Measurements from ENCODE around the gene ETFBKMT. TPM values are rescaled to one million over a fixed set of nuclear protein-coding genes. Genes with fewer than 3 reads are reported as not detected.

ETFBKMT gene, protein sequence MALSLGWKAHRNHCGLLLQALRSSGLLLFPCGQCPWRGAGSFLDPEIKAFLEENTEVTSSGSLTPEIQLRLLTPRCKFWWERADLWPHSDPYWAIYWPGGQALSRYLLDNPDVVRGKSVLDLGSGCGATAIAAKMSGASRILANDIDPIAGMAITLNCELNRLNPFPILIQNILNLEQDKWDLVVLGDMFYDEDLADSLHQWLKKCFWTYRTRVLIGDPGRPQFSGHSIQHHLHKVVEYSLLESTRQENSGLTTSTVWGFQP
- polyA plus RNA-seq (2013) = 0.56 and 0.82 TPM in 2 replicates

DNA sequence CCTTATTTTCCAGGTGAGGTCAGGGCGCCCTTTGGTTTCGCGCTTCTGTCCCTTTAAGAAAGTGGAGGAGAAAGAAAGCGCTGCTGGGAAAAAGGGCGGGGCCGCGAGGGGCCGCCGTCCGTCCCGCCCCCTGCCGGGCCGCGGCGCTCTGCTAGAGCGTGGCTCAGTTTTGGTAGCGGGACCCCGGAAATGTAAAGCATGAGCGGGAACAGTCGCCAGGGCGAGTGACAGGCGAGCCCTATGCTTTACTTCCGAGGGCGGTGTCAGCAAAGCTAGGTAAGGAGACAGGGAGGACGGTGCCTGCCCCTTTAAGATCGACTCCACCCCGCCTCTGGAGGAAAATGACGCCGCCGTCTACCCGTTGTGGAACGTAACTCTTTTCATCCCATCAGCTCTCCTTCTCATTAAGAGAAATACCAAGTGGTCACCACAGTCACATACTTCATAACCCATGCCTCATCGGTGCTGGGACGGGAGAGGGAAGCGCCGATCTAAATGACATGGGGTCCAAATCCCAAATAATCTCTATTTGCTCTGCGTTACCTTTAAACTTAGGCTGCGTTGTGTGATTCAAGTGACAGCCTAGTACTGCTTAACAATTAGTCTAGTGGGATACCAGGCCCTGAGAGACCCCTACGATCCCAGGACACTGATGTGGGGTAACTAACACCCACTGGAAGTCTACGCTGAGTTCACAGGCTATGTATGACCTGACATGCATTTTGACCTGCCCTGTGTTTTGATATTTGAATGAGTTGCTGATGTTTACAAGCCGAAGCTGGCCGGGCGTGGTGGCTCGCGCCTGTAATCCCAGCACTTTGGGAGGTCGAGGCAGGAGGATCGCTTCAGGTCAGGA, at the start of gene ETFBKMT:
TSS of gene ETFBKMT (plus strand) at position 602 of the 856 bp plus-strand sequence. CDS start 2,266 bp downstream, outside the sequence.
- no peaks in the 10 kb centered on the region for H3K27me3 ChIP-seq (ENCODE audit: insufficient read depth, low read length)
- no peak within 1 kb of the TSS for H2AK5ac ChIP-seq (ENCODE audit: low read length)
- no peak within 1 kb of the TSS for H3K4ac ChIP-seq (ENCODE audit: low read depth, low read length)
- H4K8ac ChIP-seq (ENCODE audit: low read depth, low read length) = peak within 1 kb of the TSS; percentile 91
- peaks cover 5 to 10% of the 10 kb centered on the region in 2 experiments for H3K4me1 ChIP-seq (ENCODE audit: control insufficient read depth in 1 of 2, insufficient read depth in 2 of 2, low read length in 2 of 2)
- peak within 1 kb of the TSS; percentile 89 for H3K27ac ChIP-seq (ENCODE audit: low read depth, low read length)
- peak within 1 kb of the TSS; percentile 84 for H3K4me2 ChIP-seq (ENCODE audit: low read length)
- peak within 1 kb of the TSS; percentile 38 for H4K91ac ChIP-seq (ENCODE audit: low read depth, low read length)
- DNase-seq = peak; percentile 92 to 93
- H3K9me3 ChIP-seq (ENCODE audit: insufficient read depth, low read depth, low read length) = no peaks in the 10 kb centered on the region
- H3K36me3 ChIP-seq (ENCODE audit: control insufficient read depth in 1 of 2, insufficient read depth in 2 of 2, low read length in 2 of 2) = no peaks in the 10 kb centered on the region
- peak within 1 kb of the TSS; percentile 38 for H3K14ac ChIP-seq (ENCODE audit: low read length)
- peak within 1 kb of the TSS; percentile 48 for H2BK120ac ChIP-seq (ENCODE audit: insufficient read depth, low read length, poor library complexity)
- H3K23ac ChIP-seq (ENCODE audit: low read length) = no peak within 1 kb of the TSS
- peak within 1 kb of the TSS; percentile 82 for H2BK5ac ChIP-seq (ENCODE audit: low read depth, low read length, poor library complexity)
- peaks cover 14% of the 10 kb centered on the region for H3K79me1 ChIP-seq (ENCODE audit: low read length)
- H2AFZ ChIP-seq (ENCODE audit: insufficient read depth, low read length, poor library complexity) = peak within 1 kb of the TSS; percentile 38
- H2BK12ac ChIP-seq (ENCODE audit: low read length) = peak within 1 kb of the TSS; percentile 55
- H3K18ac ChIP-seq (ENCODE audit: low read length) = peak within 1 kb of the TSS; percentile 48
- no peak within 1 kb of the TSS for H4K12ac ChIP-seq (ENCODE audit: low read depth, low read length)
- peak within 1 kb of the TSS; percentile 79 for H3K4me3 ChIP-seq (ENCODE audit: low read depth, low read length)
- peaks cover 1% of the 10 kb centered on the region for H3K79me2 ChIP-seq (ENCODE audit: control insufficient read depth, insufficient read depth, low read length, poor library complexity)
- peak within 1 kb of the TSS; percentile 83 for H3K9ac ChIP-seq (ENCODE audit: low read length)
- WGBS (ENCODE audit: extremely low coverage, insufficient coverage, insufficient read length) = no CpG with 5 or more reads among the region's 47 CpGs

DNA sequence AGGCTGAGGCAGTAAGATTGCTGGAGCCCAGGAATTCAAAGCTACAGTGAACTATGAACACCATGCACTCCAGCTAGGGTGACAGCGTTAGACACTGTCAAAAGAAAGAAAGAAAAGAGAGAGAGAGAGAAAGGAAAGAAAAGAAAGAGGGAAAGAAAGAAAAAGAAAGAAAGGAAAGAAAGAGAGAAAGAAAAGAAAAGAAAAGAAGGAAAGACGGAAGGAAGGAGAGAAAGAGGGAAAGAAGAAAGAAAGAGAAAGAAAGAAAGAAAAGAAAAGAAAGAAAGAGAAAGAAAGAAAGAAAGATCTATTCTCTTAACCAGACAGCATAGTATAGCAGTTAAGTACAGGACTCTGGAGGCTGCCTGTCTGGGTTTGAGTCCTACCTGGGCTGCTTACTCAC, 46.7 kb upstream of the ETFBKMT start:
- H3K9ac ChIP-seq (ENCODE audit: low read length) = no peak overlapping the region
- no peak overlapping the region for H3K23ac ChIP-seq (ENCODE audit: low read length)
- no peak overlapping the region for H3K27ac ChIP-seq (ENCODE audit: low read depth, low read length)
- H2AK5ac ChIP-seq (ENCODE audit: low read length) = no peak overlapping the region
- H4K91ac ChIP-seq (ENCODE audit: low read depth, low read length) = no peak overlapping the region
- H2BK5ac ChIP-seq (ENCODE audit: low read depth, low read length, poor library complexity) = no peak overlapping the region
- no peak for DNase-seq
- H3K27me3 ChIP-seq (ENCODE audit: insufficient read depth, low read length) = no peaks in the 10 kb centered on the region
- no peak overlapping the region for H4K8ac ChIP-seq (ENCODE audit: low read depth, low read length)
- no peak overlapping the region for H4K12ac ChIP-seq (ENCODE audit: low read depth, low read length)
- H3K4ac ChIP-seq (ENCODE audit: low read depth, low read length) = no peak overlapping the region
- peaks cover 3% of the 10 kb centered on the region for H3K9me3 ChIP-seq (ENCODE audit: insufficient read depth, low read depth, low read length)
- H2AFZ ChIP-seq (ENCODE audit: insufficient read depth, low read length, poor library complexity) = no peak overlapping the region
- no peaks in the 10 kb centered on the region for H3K79me1 ChIP-seq (ENCODE audit: low read length)
- H3K18ac ChIP-seq (ENCODE audit: low read length) = no peak overlapping the region
- H2BK12ac ChIP-seq (ENCODE audit: low read length) = no peak overlapping the region
- no peak overlapping the region for H2BK120ac ChIP-seq (ENCODE audit: insufficient read depth, low read length, poor library complexity)
- no peak overlapping the region for H3K14ac ChIP-seq (ENCODE audit: low read length)
- no peaks in the 10 kb centered on the region for H3K4me1 ChIP-seq (ENCODE audit: control insufficient read depth in 1 of 2, insufficient read depth in 2 of 2, low read length in 2 of 2)
- H3K4me2 ChIP-seq (ENCODE audit: low read length) = no peak overlapping the region
- H3K4me3 ChIP-seq (ENCODE audit: low read depth, low read length) = no peak overlapping the region
- no peaks in the 10 kb centered on the region for H3K36me3 ChIP-seq (ENCODE audit: control insufficient read depth in 1 of 2, insufficient read depth in 2 of 2, low read length in 2 of 2)
- no peaks in the 10 kb centered on the region for H3K79me2 ChIP-seq (ENCODE audit: control insufficient read depth, insufficient read depth, low read length, poor library complexity)
- no CpG with 5 or more reads among the region's 2 CpGs for WGBS (ENCODE audit: extremely low coverage, insufficient coverage, insufficient read length)

DNA sequence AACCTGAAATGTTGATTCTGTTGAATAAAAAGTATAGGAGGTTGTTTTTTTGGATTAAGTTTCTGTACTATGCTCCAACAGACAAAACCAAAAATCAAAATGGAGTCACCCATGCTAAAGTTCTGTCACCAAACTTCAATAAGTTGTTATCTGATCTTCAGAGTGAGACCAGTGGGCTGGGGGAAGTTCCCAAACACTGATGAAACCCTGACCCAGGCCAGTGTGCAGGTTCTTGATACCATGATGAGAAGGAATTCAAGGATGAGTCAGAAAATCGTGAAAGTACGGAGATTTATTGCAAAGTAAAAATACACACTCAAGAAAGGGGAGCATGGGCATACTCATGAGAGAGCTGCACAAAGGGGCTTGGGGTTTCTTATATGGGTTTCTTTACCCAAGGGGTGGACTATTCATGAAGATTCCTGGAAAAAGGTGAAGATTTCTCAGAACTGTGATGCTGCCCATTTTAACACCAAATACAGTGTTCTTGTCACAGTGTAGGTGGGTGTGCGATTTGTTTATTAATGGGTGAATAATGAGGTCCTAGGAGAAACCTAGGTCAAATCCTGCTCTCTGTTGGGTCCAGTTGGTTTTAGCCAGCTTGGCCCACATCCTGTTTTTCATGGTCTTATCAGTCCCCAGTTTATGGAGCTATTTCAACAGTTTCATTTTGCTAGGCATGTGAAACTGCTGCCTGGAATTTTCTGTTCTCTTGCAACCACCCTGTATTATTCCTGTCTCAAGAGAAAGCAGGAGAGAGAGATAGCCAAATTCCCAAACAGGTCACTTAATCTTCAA, 41.1 kb upstream of the ETFBKMT start:
- Histone ChIP-seq H3K23ac (ENCODE audit: low read length) (no peak overlapping the region), H3K4ac (ENCODE audit: low read depth, low read length) (no peak overlapping the region), H3K36me3 (ENCODE audit: control insufficient read depth in 1 of 2, insufficient read depth in 2 of 2, low read length in 2 of 2) (no peaks in the 10 kb centered on the region), H3K9me3 (ENCODE audit: insufficient read depth, low read depth, low read length) (no peaks in the 10 kb centered on the region), H2AFZ (ENCODE audit: insufficient read depth, low read length, poor library complexity) (no peak overlapping the region), H4K12ac (ENCODE audit: low read depth, low read length) (no peak overlapping the region), H2AK5ac (ENCODE audit: low read length) (no peak overlapping the region), H3K18ac (ENCODE audit: low read length) (no peak overlapping the region), H3K14ac (ENCODE audit: low read length) (no peak overlapping the region), H4K8ac (ENCODE audit: low read depth, low read length) (no peak overlapping the region), H3K4me3 (ENCODE audit: low read depth, low read length) (no peak overlapping the region), H2BK5ac (ENCODE audit: low read depth, low read length, poor library complexity) (no peak overlapping the region), H3K79me1 (ENCODE audit: low read length) (no peaks in the 10 kb centered on the region), H3K4me1 (ENCODE audit: control insufficient read depth in 1 of 2, insufficient read depth in 2 of 2, low read length in 2 of 2) (no peaks in the 10 kb centered on the region), H2BK120ac (ENCODE audit: insufficient read depth, low read length, poor library complexity) (no peak overlapping the region), H2BK12ac (ENCODE audit: low read length) (no peak overlapping the region), H3K4me2 (ENCODE audit: low read length) (no peak overlapping the region), H3K27ac (ENCODE audit: low read depth, low read length) (no peak overlapping the region), H3K9ac (ENCODE audit: low read length) (no peak overlapping the region), H4K91ac (ENCODE audit: low read depth, low read length) (no peak overlapping the region), H3K27me3 (ENCODE audit: insufficient read depth, low read length) (no peaks in the 10 kb centered on the region), H3K79me2 (ENCODE audit: control insufficient read depth, insufficient read depth, low read length, poor library complexity) (no peaks in the 10 kb centered on the region)
- WGBS (ENCODE audit: extremely low coverage, insufficient coverage, insufficient read length) = no CpG with 5 or more reads among the region's 3 CpGs
- DNase-seq = peak; percentile 18 to 65

DNA sequence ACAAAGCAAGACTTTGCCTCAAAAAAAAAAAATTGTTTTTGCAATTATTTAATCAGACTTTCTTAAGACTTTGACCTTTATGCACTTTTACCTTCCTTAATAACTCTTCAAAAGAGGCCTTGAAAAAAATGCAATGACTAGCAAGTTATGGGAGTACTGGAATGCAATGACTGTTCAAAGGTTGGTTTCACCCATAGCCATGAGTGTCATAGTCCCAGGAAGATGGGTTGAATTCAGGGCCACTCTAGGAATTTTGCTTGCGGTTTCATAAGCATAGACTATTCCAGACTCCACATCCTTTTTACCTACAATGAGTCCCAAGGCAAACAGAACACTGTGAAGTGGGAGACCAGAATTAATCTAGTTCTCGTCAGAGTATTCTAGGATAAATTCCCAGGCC, 39.2 kb upstream of the ETFBKMT start:
- Histone ChIP-seq H2BK5ac (ENCODE audit: low read depth, low read length, poor library complexity) (no peak overlapping the region), H3K9me3 (ENCODE audit: insufficient read depth, low read depth, low read length) (no peaks in the 10 kb centered on the region), H3K9ac (ENCODE audit: low read length) (no peak overlapping the region), H2AK5ac (ENCODE audit: low read length) (no peak overlapping the region), H3K4ac (ENCODE audit: low read depth, low read length) (no peak overlapping the region), H4K8ac (ENCODE audit: low read depth, low read length) (no peak overlapping the region), H3K27me3 (ENCODE audit: insufficient read depth, low read length) (no peaks in the 10 kb centered on the region), H3K23ac (ENCODE audit: low read length) (no peak overlapping the region), H3K79me1 (ENCODE audit: low read length) (no peaks in the 10 kb centered on the region), H3K4me2 (ENCODE audit: low read length) (no peak overlapping the region), H2BK120ac (ENCODE audit: insufficient read depth, low read length, poor library complexity) (no peak overlapping the region), H3K18ac (ENCODE audit: low read length) (no peak overlapping the region), H3K79me2 (ENCODE audit: control insufficient read depth, insufficient read depth, low read length, poor library complexity) (no peaks in the 10 kb centered on the region), H3K36me3 (ENCODE audit: control insufficient read depth in 1 of 2, insufficient read depth in 2 of 2, low read length in 2 of 2) (no peaks in the 10 kb centered on the region), H3K14ac (ENCODE audit: low read length) (no peak overlapping the region), H2BK12ac (ENCODE audit: low read length) (no peak overlapping the region), H3K4me3 (ENCODE audit: low read depth, low read length) (no peak overlapping the region), H4K91ac (ENCODE audit: low read depth, low read length) (no peak overlapping the region), H3K4me1 (ENCODE audit: control insufficient read depth in 1 of 2, insufficient read depth in 2 of 2, low read length in 2 of 2) (no peaks in the 10 kb centered on the region), H3K27ac (ENCODE audit: low read depth, low read length) (no peak overlapping the region), H4K12ac (ENCODE audit: low read depth, low read length) (no peak overlapping the region), H2AFZ (ENCODE audit: insufficient read depth, low read length, poor library complexity) (no peak overlapping the region)
- WGBS (ENCODE audit: extremely low coverage, insufficient coverage, insufficient read length) = no CpG with 5 or more reads among the region's 2 CpGs
- DNase-seq = peak in 1 of 2 donors; percentile 20

Data from trophoblast cell (in vitro differentiated cells and primary cell).